NCI-H460 (cell line): ENCODE data around the gene EPHA1. TPM values are rescaled to one million over a fixed set of nuclear protein-coding genes. Genes with fewer than 3 reads are reported as not detected.

Experiments
- DNase-seq: peaks from one replicate; pipeline ENCODE4 v3.0.0-alpha.2; 2016; ENCODE audit warnings: low read depth; ENCODE audit errors: extremely low read depth
- total RNA-seq: library from RNA; depleted of rRNA; stranded (reverse); fragments of >200 nt; shearing (Covaris generic); gene quantifications from 2 replicates; pipeline ENCODE4 v1.2.3, GENCODE V29; 2014

The EPHA1 gene
- total RNA-seq, 1 experiment from 2014 or later = not detected

DNA sequence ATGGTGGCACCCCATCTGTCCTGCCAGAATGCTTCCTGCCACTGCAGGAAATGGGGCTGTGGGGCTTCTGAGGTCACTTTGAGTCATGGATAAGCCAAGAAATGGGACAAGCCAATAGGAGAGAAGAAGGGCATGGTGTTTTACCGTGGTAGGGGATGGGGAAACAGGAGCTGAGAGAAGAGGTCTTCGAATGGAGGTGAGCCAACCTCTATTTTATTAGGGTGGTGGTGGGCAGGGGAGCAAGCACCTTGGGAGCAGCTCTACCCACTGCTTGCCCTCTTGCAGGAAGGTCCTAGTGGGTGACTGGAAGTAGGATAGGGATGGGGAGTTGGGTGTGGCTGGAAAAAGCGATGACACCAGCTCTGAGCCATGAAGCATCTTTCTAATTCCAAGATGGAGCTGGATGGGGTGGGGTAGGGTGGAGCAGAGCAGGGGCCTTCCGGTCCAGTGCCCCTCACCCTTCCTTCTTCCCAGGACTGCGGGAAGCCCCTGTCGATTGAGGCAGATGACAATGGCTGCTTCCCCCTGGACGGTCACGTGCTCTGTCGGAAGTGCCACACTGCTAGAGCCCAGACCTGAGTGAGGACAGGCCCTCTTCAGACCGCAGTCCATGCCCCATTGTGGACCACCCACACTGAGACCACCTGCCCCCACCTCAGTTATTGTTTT is 18.4 kb downstream of the EPHA1 start:
- DNase-seq = no peak

- no peak for DNase-seq
These were observed 19.1 kb downstream of the EPHA1 start for GRCh38 chr7:143389316-143390103.

DNA sequence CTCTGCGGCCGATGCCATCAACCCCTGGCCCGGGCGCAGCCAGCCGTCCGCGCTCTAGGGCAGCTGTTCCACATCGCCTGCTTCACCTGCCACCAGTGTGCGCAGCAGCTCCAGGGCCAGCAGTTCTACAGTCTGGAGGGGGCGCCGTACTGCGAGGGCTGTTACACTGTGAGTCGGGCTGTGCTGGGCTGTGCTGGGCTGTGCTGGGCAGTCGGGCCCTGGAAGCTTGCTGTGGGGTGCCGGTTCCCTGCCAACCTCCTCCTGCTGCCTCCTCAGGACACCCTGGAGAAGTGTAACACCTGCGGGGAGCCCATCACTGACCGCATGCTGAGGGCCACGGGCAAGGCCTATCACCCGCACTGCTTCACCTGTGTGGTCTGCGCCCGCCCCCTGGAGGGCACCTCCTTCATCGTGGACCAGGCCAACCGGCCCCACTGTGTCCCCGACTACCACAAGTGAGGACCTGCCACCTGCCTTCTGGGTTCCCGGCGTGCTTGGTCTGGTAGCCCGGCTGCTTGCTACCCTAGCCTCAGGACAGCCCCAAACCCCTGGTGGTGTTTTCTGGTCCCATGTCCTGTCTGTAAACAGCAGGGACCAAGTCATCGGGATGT is 20.1 kb downstream of the EPHA1 start:
- no peak for DNase-seq

DNA sequence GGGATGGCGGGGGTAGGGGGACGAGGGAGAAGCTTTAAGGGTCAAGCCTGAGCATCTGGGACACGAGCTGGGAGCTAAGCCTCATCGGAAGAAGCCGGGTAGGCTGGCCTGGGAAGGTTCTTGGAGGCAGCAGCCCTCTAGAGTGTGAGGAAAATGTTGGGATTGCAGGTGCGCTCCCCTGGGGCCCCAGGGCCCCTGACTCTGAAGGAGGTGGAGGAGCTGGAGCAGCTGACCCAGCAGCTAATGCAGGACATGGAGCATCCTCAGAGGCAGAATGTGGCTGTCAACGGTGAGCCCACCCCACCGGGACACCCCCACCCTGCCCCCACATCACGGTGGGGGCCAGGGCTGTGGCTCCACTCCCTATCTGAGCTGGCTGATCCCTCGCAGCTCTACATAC is 20.6 kb downstream of the EPHA1 start:
- no peak for DNase-seq

DNA sequence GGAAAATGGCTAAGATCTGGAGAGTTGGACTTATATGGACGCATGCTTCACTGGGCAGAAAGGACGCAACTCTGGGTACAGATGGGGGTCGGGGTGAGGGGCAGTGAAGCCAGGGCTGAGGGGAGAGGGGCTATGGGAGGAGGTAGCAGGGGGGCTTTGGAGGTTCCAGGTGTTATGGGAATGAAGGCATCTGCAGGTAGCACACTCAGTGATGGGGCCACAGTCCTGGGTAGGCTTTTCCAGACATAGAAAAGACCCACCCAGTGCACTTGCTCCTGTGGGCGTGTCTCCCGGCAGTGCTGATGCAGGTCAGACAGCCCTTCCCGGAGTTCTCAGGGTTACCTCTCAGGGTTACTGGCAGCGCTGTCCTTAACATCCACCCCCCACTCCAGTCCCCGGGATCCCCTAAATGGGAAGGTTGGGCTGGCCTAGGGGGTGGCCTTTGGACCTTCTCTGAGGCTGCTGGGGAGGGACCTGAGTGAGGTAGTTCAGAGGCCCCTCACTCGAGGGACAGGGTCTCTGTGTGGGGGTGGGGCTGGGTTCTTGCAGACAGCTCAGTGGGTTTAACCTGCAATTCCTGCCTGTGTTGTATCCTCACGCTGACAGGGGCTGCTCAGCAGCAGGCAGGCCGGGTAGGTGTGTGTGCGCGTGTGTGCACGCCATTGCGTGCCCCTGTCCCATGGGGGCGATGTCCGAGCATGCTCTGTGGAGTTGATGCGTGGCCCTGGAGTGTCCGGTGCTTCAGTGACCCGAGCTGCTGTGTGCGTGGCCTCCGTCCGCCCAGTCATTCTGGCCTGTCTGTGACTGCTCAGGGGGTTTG is 21.3 kb downstream of the EPHA1 start:
- no peak for DNase-seq

DNA sequence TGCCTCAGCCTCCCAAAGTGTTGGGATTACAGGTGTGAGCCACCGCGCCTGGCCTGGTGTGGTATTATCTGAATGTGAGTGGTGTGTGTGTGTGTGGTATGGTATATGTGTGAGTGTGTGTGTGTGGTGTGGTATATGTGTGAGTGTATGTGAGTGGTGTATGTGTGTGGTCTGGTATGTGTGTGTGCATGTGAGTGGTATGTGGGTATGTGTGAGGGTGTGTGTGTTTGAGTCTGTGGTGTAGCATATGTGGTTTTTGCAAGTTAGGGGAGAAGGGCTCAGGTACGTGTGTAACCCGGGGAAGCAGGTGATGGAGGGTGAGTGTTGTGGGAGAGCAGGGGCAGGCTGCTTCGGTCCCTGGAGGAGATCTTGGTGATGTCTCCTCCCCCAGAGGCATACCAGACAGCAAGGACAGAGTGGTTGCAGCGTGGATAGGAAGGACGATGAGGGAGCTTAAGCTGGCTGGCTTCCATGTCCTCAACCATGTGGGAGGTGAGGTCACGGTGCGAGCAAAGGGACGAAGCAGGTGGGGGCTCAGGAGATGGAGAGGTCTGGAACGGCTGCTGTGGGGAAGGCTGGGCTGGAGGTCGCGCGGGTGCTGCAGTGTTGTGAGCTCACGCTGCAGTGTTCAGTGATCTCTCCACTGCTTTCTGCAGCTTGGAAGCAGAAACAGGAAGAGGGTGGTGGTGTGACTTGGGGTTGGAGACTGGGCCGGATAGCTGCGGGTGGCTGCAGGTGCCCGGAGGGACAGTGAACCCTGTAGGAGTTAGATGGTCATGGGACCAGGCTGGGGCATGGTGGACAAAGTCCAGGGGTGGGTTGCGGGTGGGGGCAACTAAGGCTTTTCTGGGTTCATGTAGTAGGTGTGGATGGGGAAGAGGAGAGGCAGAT is 22.5 kb downstream of the EPHA1 start:
- DNase-seq = no peak

DNA sequence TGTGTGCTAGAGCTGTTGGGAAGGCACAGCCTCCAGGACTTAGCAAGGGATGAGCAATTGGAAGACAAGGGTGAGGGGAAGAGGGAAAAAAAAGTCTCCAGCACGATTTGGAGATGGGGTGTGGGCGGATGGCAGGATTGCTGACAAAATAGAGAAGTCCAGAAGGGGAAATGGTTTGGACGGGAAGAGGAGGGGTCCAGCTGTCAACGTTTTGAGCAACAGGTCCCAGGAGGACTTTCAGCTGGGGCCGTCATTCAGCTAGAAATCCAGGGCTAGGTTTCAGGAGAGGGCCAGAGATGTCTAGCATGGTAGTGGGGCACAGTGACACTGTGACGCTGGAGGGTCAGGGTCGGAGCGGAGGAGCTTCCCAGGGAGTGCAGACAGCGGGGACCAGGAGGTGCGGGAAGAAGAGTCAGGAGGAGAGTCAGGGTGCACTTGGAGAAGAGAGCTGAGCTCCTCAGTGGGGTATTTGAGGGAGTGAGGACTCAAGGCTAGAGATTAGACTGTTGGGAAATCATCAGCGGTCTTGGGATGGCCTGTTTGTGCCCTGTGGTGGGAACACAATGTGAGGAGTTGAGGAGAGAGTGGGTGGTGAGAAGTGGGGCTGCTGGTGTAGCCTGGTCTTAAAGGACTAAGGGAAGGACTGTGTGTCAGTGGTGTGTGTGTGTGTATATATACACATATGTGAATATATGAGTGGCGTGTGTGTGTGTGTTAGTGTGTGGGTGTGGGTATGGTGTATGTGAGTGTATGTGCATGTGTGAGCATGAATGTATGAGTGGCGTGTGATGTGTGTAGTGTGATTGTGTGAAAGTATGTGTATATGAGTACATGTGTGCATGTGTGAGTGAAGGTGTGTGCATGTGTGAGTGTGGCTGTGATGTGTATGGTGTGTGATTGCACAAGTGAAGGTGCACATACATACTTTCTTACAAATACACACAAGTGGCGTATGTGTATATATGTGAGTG is 23.7 kb downstream of the EPHA1 start:
- DNase-seq = no peak

DNA sequence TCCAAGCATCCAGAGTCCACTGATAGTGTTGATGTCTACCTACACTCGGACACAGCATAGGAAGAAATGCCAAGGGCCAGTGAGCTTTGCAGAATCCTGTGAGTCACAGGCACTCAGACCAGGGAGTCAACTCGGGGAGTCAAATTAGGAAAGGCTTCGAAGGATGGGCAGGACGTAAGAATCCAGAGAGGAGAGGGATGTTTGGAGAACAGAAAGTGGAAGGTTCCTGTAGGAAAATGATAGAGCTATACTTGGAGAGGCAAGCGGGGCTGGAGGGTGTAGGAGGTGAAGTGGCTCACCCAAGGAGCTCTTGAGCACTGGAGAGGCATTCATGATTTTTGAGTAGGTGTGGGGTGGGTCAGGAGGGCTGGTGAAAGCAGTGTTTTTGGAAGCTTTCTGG is 24.5 kb downstream of the EPHA1 start:
- DNase-seq = no peak

DNA sequence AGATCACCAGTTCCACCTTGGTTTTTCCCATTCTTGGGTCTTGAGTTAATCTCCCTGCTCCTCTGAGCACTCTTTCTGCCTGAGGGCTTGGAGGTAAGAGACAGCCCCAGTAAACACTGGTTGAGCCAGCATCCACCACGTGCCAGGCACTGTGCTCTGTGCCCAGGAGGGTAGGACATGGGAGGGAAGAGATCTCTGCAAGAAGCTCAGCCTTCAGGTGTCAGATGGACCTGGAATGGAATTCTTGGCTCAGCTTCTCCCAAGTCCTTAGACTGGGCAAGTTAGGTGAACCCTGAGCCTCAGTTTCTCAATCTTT is 25.1 kb downstream of the EPHA1 start:
- DNase-seq = no peak

DNA sequence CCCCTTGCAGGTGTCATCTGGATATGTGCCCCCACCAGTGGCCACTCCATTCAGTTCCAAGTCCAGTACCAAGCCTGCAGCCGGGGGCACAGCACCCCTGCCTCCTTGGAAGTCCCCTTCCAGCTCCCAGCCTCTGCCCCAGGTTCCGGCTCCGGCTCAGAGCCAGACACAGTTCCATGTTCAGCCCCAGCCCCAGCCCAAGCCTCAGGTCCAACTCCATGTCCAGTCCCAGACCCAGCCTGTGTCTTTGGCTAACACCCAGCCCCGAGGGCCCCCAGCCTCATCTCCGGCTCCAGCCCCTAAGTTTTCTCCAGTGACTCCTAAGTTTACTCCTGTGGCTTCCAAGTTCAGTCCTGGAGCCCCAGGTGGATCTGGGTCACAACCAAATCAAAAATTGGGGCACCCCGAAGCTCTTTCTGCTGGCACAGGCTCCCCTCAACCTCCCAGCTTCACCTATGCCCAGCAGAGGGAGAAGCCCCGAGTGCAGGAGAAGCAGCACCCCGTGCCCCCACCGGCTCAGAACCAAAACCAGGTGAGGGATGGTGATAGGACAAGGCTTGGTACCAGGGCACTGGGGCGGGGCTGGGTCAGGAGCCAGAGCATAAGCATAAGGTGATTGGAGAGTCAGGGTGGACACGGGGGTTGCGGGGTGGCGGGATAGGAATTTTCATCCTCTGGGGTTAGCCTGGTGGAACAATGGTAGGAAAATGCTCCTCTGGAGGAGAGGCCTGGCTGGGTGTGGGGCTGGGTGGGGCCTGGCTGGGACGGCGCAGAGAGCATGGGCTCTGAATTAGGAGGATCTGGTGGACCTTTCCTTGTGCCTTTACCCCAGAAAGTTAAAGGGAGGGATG is 25.6 kb downstream of the EPHA1 start:
- DNase-seq = no peak

DNA sequence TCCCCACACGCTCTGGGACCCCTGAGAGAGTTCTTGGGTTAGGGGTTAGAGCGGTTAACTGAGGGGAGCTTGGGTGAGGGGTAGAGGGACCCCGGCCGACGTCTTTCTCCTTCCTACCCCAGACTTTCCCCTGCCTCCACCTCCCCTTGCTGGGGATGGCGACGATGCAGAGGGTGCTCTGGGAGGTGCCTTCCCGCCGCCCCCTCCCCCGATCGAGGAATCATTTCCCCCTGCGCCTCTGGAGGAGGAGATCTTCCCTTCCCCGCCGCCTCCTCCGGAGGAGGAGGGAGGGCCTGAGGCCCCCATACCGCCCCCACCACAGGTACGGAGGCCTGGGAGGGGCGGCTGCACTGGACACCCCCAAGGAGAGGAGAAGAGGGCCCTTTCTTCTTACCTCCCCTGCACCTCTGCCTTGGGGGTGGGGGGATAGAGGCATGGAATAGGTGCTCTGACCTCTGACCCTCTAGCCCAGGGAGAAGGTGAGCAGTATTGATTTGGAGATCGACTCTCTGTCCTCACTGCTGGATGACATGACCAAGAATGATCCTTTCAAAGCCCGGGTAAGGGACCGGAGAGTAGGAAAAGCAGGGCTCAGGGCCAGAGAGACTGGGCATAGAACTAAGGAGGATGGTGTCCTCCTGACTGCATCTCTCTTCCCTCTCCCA is 26.4 kb downstream of the EPHA1 start:
- DNase-seq = no peak

- DNase-seq = peak; percentile 33
These were observed 27.1 kb downstream of the EPHA1 start for GRCh38 chr7:143381427-143382125.

- DNase-seq = peak; percentile 89
These were observed 27.8 kb downstream of the EPHA1 start, which contains the start of gene ZYX for GRCh38 chr7:143380646-143381426. Gene ZYX (plus strand): TSS chr7:143381345. CDS start chr7:143381572, 227 bp downstream.

GRCh38 chr7:143380260-143380645 is 28.4 kb downstream of the EPHA1 start:
- DNase-seq = peak; percentile 76

GRCh38 chr7:143379611-143380259 is 28.9 kb downstream of the EPHA1 start:
- no peak for DNase-seq

DNA sequence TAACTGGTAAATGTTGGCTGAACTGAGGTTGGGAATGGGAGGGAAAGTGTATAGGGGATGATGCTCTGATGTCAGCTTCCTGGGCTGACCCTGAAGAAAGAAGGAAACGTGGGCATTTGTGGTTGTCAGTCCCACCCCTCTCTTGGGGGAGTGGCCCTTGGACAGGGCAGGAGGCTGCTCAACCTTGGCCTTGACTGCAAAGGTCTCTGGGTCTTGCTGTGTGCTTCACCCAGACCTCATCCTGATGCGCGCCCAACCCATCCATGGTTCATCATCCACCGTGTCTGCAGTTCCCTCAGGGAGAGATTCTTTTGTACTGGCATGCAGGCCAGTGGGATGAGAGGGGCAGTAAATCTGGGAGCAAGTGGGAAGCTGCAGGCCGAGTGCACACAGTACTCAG is 32.3 kb downstream of the EPHA1 start:
- DNase-seq = no peak
